Activated CD4-positive, alpha-beta memory T cell treated with anti-CD3 and anti-CD28 coated beads, Interleukin-2, amount 10 ng/mL, durations not matched to agents 7 days and 5 days (primary cell): ENCODE data around the gene NAPSA. TPM values are rescaled to one million over a fixed set of nuclear protein-coding genes. Genes with fewer than 3 reads are reported as not detected.
"Not testable (repeated sequence)": the region's sequence is repeated elsewhere in the genome, so short reads cannot be mapped to it uniquely, and the experiment has no call there.

ENCODE experiments used
- CTCF ChIA-PET: fragments of 350-600 bp; sonication (Branson Sonifier 250); formaldehyde crosslinking; loops from one replicate; lab custom pipeline; 2021; ENCODE audit warnings: antibody characterized with exemption, inconsistent platforms; lab: Charles Lee
- POLR2A ChIA-PET: fragments of 350-600 bp; sonication (Branson Sonifier 250); formaldehyde crosslinking; loops from one replicate; lab custom pipeline; 2021; ENCODE audit warnings: antibody characterized with exemption; lab: Charles Lee
- DNase-seq: peaks from one replicate; pipeline ENCODE4 v3.0.0-alpha.2; 2020
- H3K27ac Mint-ChIP-seq: one replicate; pipeline ENCODE4 v1.8.0; 2021; ENCODE audit warnings: mild to moderate bottlenecking, mixed read lengths
- H3K27me3 Mint-ChIP-seq: one replicate; pipeline ENCODE4 v1.8.0; 2021; ENCODE audit warnings: mixed read lengths
- H3K36me3 Mint-ChIP-seq: one replicate; pipeline ENCODE4 v1.8.0; 2021; ENCODE audit warnings: low read depth, mixed read lengths
- H3K4me1 Mint-ChIP-seq: one replicate; pipeline ENCODE4 v1.8.0; 2021; ENCODE audit warnings: mixed read lengths
- H3K4me3 Mint-ChIP-seq: one replicate; pipeline ENCODE4 v1.8.0; 2021; ENCODE audit warnings: mild to moderate bottlenecking, mixed read lengths
- H3K9me3 Mint-ChIP-seq: one replicate; pipeline ENCODE4 v1.8.0; 2021; ENCODE audit warnings: mixed read lengths
- total RNA-seq, 2 experiments: library from RNA; stranded (reverse); gene quantifications; one replicate each; pipeline ENCODE4 v1.2.3, GENCODE V29; 2021

The NAPSA gene
- total RNA-seq, 2 experiments from 2014 or later, result 3.2 to 3.9 TPM

DNA sequence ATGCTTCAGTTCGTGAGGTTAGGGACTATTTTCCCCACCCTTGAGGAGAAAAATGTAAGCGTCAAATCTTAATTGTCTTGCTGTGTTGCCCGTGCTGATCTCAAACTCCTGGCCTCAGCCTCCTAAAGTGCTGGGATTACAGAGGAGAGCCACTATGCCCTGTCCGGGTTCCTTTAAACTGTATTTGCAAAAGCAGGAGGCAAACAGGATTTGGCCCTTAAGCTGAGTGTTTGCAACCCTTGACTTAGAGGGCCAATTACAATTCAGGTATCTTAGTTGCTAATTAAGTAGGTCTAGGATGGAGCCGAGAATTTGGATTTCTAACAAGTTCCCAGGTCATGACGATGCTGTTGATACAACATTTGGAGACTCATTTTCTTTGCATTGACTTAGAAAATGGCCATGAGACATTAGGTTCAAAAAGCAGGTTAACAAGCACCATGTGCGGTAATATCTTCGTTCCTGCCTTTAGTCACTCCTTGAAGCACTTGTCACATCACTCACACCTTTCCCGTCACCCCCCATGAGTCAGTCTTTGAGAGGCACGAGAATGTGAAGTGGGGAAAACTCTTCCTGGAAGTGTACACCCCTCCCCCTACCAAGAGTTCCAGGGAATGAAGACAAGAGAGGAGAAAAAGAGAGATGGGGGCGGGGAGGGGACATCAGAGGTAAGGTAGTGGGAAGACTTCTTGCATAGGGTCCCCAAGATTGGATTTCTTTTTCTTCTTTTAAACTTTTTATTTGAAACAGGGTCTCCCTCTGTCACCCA is 2.6 kb downstream of the NAPSA start:
- no peak for DNase-seq
- Mint-ChIP-seq H3K27ac (peak overlapping the region; percentile 91), H3K4me1 (peaks cover 82% of the 10 kb centered on the region), H3K4me3 (no peak overlapping the region), H3K9me3 (peaks cover 7% of the 10 kb centered on the region), H3K36me3 (peaks cover 28% of the 10 kb centered on the region), H3K27me3 (no peaks in the 10 kb centered on the region)
- POLR2A ChIA-PET, result interaction anchor here (1.5 to 2.3 kb wide), 2 partner anchors 13 to 22 kb away, joined by 5 to 8 read pairs; partner anchors contain the start of gene NR1H2
- CTCF ChIA-PET, result interaction anchor here (1.1 to 1.8 kb wide), 2 partner anchors 52 to 97 kb away, joined by 3 to 4 read pairs; no protein-coding TSS in a partner anchor

DNA sequence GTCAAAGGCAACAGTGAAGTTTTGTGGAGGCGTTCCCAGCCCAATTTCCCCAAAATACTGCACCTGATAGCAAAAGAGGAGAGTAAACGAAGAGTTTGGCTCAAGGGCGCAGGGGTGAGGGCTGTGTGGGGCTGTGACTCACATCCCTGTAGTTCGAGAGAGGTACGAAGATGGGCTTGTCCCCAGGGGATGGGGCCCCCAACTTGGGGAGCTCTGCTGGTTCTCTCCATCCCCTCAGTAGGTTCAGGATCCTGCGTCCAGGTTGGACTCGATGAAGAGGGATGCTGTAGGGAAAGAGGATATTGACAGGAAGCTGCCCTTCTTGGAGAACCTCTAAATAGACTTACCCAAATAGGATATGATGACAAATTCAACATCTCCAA is 3.4 kb downstream of the NAPSA start:
- Mint-ChIP-seq H3K4me1 (peaks cover 77% of the 10 kb centered on the region), H3K4me3 (no peak overlapping the region), H3K27me3 (no peaks in the 10 kb centered on the region), H3K36me3 (peaks cover 28% of the 10 kb centered on the region), H3K27ac (peak overlapping the region; percentile 91), H3K9me3 (peaks cover 7% of the 10 kb centered on the region)
- ChIA-PET CTCF (interaction anchor here (1.1 to 1.8 kb wide), 2 partner anchors 53 to 98 kb away, joined by 3 to 4 read pairs; no protein-coding TSS in a partner anchor), POLR2A (interaction anchor here (1.5 to 2.3 kb wide), 3 partner anchors 14 to 23 kb away, joined by 5 to 8 read pairs (median 5); partner anchors contain the start of genes NR1H2 and POLD1)
- DNase-seq, result no peak

DNA sequence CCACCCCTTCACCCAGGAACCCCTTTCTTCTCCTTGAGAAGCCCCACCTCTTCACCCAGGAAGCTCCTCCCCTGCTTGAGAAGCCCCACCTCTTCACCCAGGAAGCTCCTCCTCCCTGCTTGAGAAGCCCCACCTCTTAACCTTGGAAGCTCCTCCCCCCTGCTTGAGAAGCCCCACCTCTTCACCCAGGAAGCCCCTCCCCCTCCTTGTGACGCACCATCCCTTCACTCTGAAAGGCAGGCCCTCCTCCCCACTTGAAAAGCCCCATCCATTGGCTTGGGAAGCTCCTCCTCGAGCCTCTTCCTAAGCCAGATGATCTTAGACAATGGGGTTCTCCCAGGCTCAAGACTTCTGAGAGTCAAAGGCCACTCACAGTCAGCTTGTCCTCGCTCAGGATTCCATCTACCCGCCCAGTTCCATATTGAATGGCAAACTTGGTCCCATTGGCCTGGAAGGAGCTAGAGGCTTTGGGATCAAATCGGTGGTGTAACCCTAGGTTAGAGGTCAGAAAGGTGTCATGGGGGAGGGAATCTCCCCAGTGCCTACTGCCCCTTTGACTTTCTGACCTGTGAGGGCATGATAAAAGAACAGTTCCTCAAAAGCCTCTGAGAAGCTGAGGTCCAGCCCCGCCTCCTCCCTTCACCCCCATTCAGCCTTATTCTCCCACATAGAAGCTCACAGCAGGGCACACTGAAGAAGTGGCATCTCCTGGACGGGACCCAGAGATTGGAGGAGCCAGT is 4.0 kb downstream of the NAPSA start:
- peak; percentile 39 for DNase-seq
- Mint-ChIP-seq H3K9me3 (peaks cover 7% of the 10 kb centered on the region), H3K27ac (peak overlapping the region; percentile 91), H3K4me3 (no peak overlapping the region), H3K36me3 (peaks cover 28% of the 10 kb centered on the region), H3K4me1 (peaks cover 79% of the 10 kb centered on the region), H3K27me3 (no peaks in the 10 kb centered on the region)
- CTCF ChIA-PET, result interaction anchor here (0.9 to 1.7 kb wide), 3 partner anchors 15 to 149 kb away, joined by 3 to 5 read pairs (median 3); partner anchors contain the start of genes JOSD2 and NR1H2
- POLR2A ChIA-PET, result interaction anchor here (1.5 to 2.3 kb wide), 2 partner anchors 15 to 23 kb away, joined by 5 to 8 read pairs; partner anchors contain the start of genes NR1H2 and POLD1

DNA sequence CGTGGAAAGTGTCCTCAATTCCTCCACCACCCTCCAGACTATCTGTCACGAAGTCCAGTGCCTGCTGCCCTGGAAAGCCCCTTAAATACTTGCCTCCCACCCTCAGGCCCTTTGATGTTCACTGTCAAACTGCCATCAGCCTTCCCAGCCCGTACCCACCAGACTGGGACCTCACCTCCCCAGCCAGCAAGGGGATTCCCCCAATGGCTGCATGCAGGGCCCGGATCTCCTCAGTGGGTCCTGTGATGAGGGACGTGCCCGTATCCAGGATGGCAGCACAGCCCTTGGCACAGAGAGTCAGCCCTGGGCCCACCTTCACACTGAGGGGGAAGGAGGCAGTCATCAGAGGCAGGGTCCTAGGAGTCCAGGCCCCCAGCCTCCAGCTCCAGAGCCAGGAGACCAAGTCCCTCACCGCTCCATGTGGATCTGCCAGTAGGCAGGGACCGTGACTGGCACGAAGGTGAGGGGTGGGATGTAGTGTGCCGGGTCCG is 6.1 kb downstream of the NAPSA start:
- no peaks in the 10 kb centered on the region for H3K27me3 Mint-ChIP-seq

DNA sequence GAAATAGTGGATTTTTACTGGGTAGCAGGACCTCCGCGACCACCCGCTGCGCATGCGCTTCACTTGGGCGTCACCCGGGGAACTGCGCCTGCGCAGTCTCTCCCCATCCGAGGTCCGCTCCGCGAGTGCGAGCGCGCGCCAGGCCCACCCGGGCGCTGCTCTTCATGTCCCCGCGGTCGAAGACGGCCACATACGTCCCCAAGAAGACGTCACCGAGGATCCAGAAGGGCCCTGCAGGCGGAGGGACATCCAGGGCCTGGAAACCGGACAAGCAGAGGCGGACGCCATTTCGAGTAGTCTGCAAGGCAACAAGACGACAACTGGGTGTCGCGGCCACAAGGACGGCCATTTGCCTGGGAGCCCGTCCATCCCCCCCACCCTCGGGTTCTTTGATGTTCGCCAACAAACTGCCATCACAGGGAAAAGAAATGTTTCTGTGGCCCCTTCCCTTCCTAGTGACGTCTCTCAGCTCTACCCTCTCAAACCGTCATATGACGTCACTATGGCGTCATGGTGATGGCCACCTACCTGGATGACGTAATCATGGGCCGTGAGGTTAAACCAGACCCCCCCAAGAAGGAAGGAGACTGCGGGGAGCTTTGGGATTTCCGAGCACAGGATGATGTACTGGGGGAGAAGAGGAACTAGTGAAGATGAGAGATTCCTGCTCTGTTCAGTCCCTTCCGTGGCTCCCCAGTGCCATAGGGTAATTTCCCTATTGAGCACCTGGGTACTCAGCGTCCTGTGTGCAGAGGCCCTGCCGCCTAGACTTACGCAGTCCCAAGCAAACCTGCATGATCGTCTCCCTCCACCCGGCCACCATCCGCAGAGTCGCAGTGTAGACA is 6.7 kb downstream of the NAPSA start:
- Mint-ChIP-seq H3K27ac (peak overlapping the region; percentile 94), H3K27me3 (no peaks in the 10 kb centered on the region), H3K9me3 (peaks cover 7% of the 10 kb centered on the region), H3K36me3 (peaks cover 28% of the 10 kb centered on the region), H3K4me3 (peak overlapping the region; percentile 86), H3K4me1 (peaks cover 56% of the 10 kb centered on the region)
- DNase-seq, result peak; percentile 82
- POLR2A ChIA-PET, result interaction anchor here (0.9 to 3.2 kb wide), 11 partner anchors 10 to 446 kb away, joined by 3 to 30 read pairs (median 11); partner anchors contain the start of genes JOSD2, KCNC3, NR1H2 and POLD1
- CTCF ChIA-PET, result interaction anchor here (1.8 to 2.4 kb wide), 6 partner anchors 11 to 198 kb away, joined by 7 to 21 read pairs (median 16); partner anchors contain the start of genes KCNC3, NR1H2 and POLD1

More for the DNA sequence above, 6.1 kb downstream of the NAPSA start:
- ChIA-PET CTCF (interaction anchor here (1.0 to 2.4 kb wide), 2 partner anchors 9 to 10 kb away, joined by 3 to 21 read pairs; no protein-coding TSS in a partner anchor), POLR2A (interaction anchor here (0.9 to 3.2 kb wide), 5 partner anchors 9 to 152 kb away, joined by 3 to 30 read pairs (median 12); partner anchors contain the start of genes JOSD2 and POLD1)
- Mint-ChIP-seq H3K36me3 (peaks cover 28% of the 10 kb centered on the region), H3K27ac (peak overlapping the region; percentile 94), H3K9me3 (peaks cover 7% of the 10 kb centered on the region), H3K4me3 (peak overlapping the region; percentile 86), H3K4me1 (peaks cover 60% of the 10 kb centered on the region)
- no peak for DNase-seq

DNA sequence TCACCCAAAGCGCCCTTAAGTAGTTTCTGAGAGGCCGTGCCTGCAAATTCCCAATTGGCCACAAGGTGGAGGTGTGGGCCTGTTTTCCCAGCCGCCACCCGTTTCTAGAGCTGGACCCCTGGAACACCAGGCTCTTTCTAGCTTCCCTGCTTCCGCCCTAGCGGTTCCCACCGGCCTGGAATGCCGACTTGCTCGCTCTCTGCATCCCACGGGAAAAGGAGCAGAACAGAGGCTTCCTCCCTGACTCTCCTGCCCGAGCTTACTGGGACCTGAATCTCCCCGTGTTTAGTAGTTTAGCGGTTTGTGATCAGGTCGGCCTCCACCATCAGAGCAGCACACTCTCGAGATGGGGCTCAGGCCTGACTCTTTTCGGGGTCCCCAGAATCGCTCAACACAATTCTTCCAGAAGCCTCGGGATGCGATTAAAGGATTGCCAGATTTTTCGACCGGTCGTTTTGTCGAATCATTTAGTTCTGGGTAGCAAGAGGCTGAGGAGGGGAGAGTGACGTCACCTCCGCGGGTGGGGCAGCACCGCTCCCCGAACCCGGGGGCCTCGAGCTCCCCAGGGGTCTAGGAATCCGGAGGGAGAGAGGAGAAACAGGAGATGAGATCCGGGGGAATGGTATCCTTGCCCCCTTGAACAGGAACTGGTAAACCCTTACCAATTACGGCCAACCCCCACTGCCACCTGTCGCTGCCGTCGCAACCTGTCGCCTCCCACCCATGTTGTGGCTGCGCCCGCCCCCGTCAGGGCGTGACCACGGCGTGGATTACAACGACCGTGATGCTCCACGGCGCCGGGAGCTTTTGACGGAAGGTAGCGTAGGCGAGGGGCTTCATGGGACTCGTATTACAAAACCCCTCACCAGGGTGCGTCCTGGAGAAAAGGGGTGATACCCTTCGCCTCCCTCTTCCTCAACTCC is 8.0 kb downstream of the NAPSA start:
- H3K9me3 Mint-ChIP-seq, result peaks cover 7% of the 10 kb centered on the region
- POLR2A ChIA-PET, result interaction anchor here (0.7 to 3.2 kb wide), 21 partner anchors 8 to 448 kb away, joined by 3 to 30 read pairs (median 6); partner anchors contain the start of genes JOSD2, KCNC3, NAPSA and NR1H2
- CTCF ChIA-PET, result interaction anchor here (0.6 to 2.4 kb wide), 24 partner anchors 9 to 426 kb away, joined by 3 to 21 read pairs (median 6); partner anchors contain the start of genes JOSD2, KCNC3, NAPSA and NR1H2

DNA sequence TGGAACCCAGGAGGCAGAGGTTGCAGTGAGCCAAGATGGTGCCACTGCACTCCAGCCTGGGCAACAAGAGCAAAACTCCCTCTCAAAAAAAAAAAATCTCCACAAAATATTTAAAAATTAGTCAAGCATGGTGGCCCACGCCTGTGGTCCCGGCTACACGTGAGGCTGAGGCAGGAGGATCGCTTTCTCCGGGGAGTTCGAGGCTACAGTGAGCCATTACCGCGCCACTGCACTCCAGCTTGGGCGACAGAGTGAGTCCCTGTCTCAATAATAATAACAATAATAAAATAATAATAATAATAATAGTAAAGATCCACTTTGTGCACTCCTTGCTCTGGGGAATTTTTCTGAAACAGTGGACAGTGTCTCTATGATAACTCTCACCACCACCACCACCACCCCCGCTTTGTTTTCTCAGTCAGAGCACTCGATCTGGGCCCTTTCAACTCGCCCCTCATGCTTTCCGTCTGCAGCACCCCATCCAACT is 8.7 kb downstream of the NAPSA start:
- H3K27ac Mint-ChIP-seq, result peak overlapping the region; percentile 94
- no peak for DNase-seq
- peaks cover 7% of the 10 kb centered on the region for H3K9me3 Mint-ChIP-seq
- ChIA-PET POLR2A (interaction anchor here (1.1 to 3.2 kb wide), 16 partner anchors 9 to 448 kb away, joined by 3 to 30 read pairs (median 8); partner anchors contain the start of genes JOSD2, KCNC3, NAPSA and NR1H2), CTCF (interaction anchor here (0.6 to 2.4 kb wide), 23 partner anchors 9 to 427 kb away, joined by 3 to 21 read pairs (median 6); partner anchors contain the start of genes JOSD2, KCNC3, NAPSA and NR1H2)
- H3K36me3 Mint-ChIP-seq, result peaks cover 26% of the 10 kb centered on the region
- H3K27me3 Mint-ChIP-seq, result no peaks in the 10 kb centered on the region
- H3K4me3 Mint-ChIP-seq, result peak overlapping the region; percentile 86
- H3K4me1 Mint-ChIP-seq, result peaks cover 37% of the 10 kb centered on the region

More for the DNA sequence above, 8.0 kb downstream of the NAPSA start:
- DNase-seq, result peak; percentile 89
- Mint-ChIP-seq H3K4me1 (peaks cover 44% of the 10 kb centered on the region), H3K36me3 (peaks cover 28% of the 10 kb centered on the region), H3K27ac (peak overlapping the region; percentile 94), H3K4me3 (peak overlapping the region; percentile 86), H3K27me3 (no peaks in the 10 kb centered on the region)

DNA sequence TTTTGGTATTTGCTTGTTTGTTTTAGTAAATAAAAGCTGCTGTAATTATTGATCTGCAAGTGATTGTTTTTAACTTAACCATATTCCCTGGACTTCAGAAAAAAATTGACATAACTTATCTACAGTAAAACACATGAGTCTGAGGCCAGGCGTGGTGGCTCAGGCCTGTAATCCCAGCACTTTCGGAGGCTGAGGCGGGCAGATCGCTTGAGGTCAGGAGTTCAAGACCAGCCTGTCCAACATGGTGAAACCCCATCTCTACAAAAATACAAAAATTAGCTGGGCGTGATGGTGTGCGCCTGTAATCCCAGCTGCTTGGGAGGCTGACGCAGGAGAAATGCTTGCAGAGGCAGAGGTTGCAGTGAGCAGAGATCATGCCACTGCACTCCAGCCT is 12.0 kb downstream of the NAPSA start:
- CTCF ChIA-PET, result interaction anchor here (1.0 kb wide), 2 partner anchors 24 to 62 kb away, joined by 3 read pairs; partner anchors contain the start of gene KCNC3

DNA sequence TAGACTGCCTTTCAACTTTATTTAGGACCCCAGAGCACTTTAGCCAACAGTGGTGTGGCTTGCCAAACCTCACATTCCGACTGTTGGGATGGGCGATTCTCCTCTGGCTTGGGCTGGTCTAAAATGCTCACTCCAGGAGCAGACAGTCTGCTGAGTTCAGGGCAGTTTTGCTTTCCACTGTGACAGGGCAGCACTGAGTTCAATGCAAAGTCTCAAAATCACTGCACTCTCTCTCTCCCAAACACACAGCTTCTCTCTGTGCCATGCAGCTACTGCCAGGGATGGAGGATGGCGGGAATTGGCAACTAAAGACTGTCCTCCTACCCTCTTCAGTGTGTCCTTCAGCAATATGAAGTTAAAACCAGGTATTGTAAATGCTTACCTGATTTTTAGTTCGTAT is 13.2 kb downstream of the NAPSA start:
- Mint-ChIP-seq H3K27ac (no peak overlapping the region), H3K4me3 (no peak overlapping the region), H3K4me1 (peaks cover 15% of the 10 kb centered on the region), H3K36me3 (no peaks in the 10 kb centered on the region), H3K9me3 (no peaks in the 10 kb centered on the region), H3K27me3 (no peaks in the 10 kb centered on the region)
- CTCF ChIA-PET, result interaction anchor here (1.5 kb wide), 1 partner anchor 13 kb away, joined by 5 read pairs; no protein-coding TSS in a partner anchor
- POLR2A ChIA-PET, result no interaction called here
- no peak for DNase-seq

More for the DNA sequence above, 12.0 kb downstream of the NAPSA start:
- H3K36me3 Mint-ChIP-seq, H3K4me3 Mint-ChIP-seq, H3K9me3 Mint-ChIP-seq, H3K27ac Mint-ChIP-seq, H3K27me3 Mint-ChIP-seq, DNase-seq, POLR2A ChIA-PET: not testable (repeated sequence)
- peaks cover 11% of the 10 kb centered on the region for H3K4me1 Mint-ChIP-seq

DNA sequence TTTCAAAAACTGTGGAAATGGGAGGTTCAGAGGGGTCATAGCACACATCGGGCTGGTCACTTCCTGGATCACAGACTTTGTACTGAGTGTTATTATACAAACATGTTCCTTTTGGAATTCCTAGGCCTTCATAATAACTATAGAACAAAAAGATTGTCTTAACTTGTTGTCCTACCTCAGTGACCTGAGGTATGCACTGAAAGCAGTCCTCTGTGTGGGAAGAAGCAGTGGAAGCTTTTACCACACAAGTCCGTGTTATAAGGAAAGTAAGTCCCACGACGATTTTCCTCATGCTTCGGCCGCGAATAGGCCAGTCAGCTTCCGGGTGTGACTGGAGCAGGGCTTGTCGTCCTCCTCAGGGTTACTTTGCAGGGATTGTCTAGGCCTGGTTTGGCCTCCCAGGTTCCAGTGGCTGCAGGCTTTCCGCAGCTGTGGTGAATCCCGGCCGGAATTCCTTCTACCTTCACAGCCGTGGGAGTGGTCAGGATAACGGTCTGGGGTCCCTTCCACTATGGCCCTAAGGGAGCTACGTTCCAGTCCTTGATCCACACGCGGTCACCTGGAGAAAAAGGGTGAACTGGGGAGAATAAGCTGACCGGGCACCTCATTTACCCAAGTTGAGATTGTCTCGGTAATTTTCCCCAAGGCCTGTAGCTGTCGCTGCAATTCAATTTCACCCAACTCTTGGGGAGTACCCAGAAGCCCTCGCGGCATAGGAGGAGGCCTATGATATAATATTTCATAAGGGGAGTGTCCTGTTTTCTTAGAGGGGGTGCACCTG is 16.0 kb downstream of the NAPSA start:
- peaks cover 32% of the 10 kb centered on the region for H3K4me1 Mint-ChIP-seq
- CTCF ChIA-PET, result interaction anchor here (0.6 to 4.3 kb wide), 3 partner anchors 8 to 21 kb away, joined by 3 to 18 read pairs (median 4); partner anchors contain the start of gene KCNC3

More for the DNA sequence above, 16.0 kb downstream of the NAPSA start:
- Mint-ChIP-seq H3K27me3 (no peaks in the 10 kb centered on the region), H3K4me3 (no peak overlapping the region), H3K27ac (no peak overlapping the region), H3K9me3 (peaks cover 5% of the 10 kb centered on the region), H3K36me3 (peaks cover 11% of the 10 kb centered on the region)
- POLR2A ChIA-PET, result no interaction called here
- no peak for DNase-seq
